Fibroblast of lung (primary cell): ENCODE measurements around the gene PRSS12. TPM values are rescaled to one million over a fixed set of nuclear protein-coding genes. Genes with fewer than 3 reads are reported as not detected.

Source experiments
- DNase-seq, 2 donors: peaks; one replicate each; pipeline versions ENCODE4 v3.0.0 to v3.0.0-alpha.2; 2010; ENCODE audit warnings: low read depth in 2 of 2
- H2AFZ ChIP-seq: 2 replicates; pipeline ENCODE4 v1.5.1; 2012; ENCODE audit warnings: low read length, control low read depth, inconsistent platforms
- H3K27ac ChIP-seq: 2 replicates; pipeline ENCODE4 v1.5.1; 2011; ENCODE audit warnings: low read length, control low read depth; ENCODE audit not compliant: insufficient read depth
- H3K27me3 ChIP-seq: 2 replicates; pipeline ENCODE4 v1.5.1; 2011; ENCODE audit warnings: mild to moderate bottlenecking, low read length; ENCODE audit not compliant: control insufficient read depth, insufficient read depth
- H3K36me3 ChIP-seq: 2 replicates; pipeline ENCODE4 v1.5.1; 2011; ENCODE audit warnings: low read length; ENCODE audit not compliant: control insufficient read depth, insufficient read depth
- H3K4me1 ChIP-seq: 2 replicates; pipeline ENCODE4 v1.5.1; 2011; ENCODE audit warnings: low read length; ENCODE audit not compliant: control insufficient read depth, insufficient read depth; ENCODE audit errors: extremely low read depth
- H3K4me2 ChIP-seq: 2 replicates; pipeline ENCODE4 v1.5.1; 2011; ENCODE audit warnings: low read length, control low read depth; ENCODE audit not compliant: insufficient read depth; ENCODE audit errors: extremely low read depth
- H3K4me3 ChIP-seq, 4 experiments: fragments of 200-600 bp in 1 of 4; sonication (generic) in 1 of 4; replicated peaks in 1 of 4; 2 replicates each; pipeline ENCODE4 v1.5.1; 2011 to 2016; ENCODE audit warnings: low read length in 4 of 4, low read depth in 3 of 4, mild to moderate bottlenecking in 3 of 4, control low read depth in 2 of 4, inconsistent platforms in 1 of 4, mixed read lengths in 1 of 4; ENCODE audit not compliant: insufficient read depth in 1 of 4; ENCODE audit errors: control extremely low read depth in 1 of 4
- H3K79me2 ChIP-seq: 2 replicates; pipeline ENCODE4 v1.5.1; 2012; ENCODE audit warnings: mild to moderate bottlenecking, low read length, inconsistent platforms; ENCODE audit not compliant: control insufficient read depth, insufficient read depth
- H3K9ac ChIP-seq: 2 replicates; pipeline ENCODE4 v1.5.1; 2011; ENCODE audit warnings: mild to moderate bottlenecking, low read length, control low read depth; ENCODE audit not compliant: insufficient read depth
- H3K9me3 ChIP-seq: 2 replicates; pipeline ENCODE4 v1.5.1; 2012; ENCODE audit warnings: low read depth, low read length; ENCODE audit not compliant: control insufficient read depth, insufficient read depth
- H4K20me1 ChIP-seq: 2 replicates; pipeline ENCODE4 v1.5.1; 2011; ENCODE audit warnings: low read length; ENCODE audit not compliant: control insufficient read depth, insufficient read depth; ENCODE audit errors: extremely low read depth
- EZH2 ChIP-seq: IDR thresholded peaks from 2 replicates; pipeline ENCODE4 v1.5.1; 2012; ENCODE audit warnings: low read length, control low read depth, mild to moderate bottlenecking; ENCODE audit errors: missing control alignments
- polyA plus RNA-seq, 2 donors: library from polyadenylated mRNA; depleted of rRNA in 1 of 2; stranded (reverse) in 1 of 2; unstranded in 1 of 2; fragments of >200 nt; gene quantifications; 2 replicates each; pipeline ENCODE4 v1.2.1, GENCODE V29; 2011 to 2012; ENCODE audit warnings: missing spikeins in 1 of 2
- total RNA-seq: library from RNA; depleted of rRNA; stranded (reverse); fragments of >200 nt; gene quantifications from 2 replicates; pipeline ENCODE4 v1.2.1, GENCODE V29; 2014
- TF ChIP-seq, protein P1 (sequence below), 2 donors: IDR thresholded peaks in 1 of 2; conservative IDR thresholded peaks in 1 of 2; 1 replicate in 1 of 2; 2 replicates in 1 of 2; pipeline ENCODE4 v1.5.1; 2011 to 2012; ENCODE audit warnings: low read length in 2 of 2, control low read depth in 1 of 2, inconsistent platforms in 1 of 2, low read depth in 1 of 2, mild to moderate bottlenecking in 1 of 2

Gene PRSS12
- total and polyA plus RNA-seq, 2 donors (not counting 1 experiment from before 2014, with no cell fraction given), result 59.9 to 104 TPM

DNA sequence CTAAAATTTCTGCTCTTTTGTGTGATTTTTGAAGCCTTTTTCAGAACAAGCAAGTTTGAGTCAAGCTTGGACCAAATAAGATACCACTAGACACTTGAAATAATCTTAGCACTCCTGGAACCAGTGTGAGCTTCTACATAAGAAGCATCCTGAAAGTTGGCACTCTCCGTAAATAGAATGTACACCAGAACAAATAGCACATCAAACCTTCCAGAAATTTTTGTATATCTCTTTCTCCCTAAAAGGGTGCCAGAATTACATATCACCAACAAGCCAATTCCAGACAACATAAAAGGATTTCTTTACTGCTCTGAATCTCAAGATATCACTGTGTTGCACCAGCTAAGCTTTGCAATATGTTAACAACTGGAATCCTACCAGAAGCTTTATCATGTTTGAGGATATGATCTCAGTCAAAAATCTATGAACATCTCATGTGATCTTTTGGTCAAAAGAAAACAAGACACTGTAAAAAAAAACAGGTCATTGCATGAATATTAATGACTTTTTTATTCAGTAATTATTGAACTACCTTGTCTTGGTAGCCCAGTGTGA lies 117.2 kb downstream of the PRSS12 start:
- Histone ChIP-seq H3K4me2 (no peak overlapping the region), H3K9me3 (no peaks in the 10 kb centered on the region), H3K27ac (no peak overlapping the region), H3K9ac (no peak overlapping the region), H3K4me3 (no peak overlapping the region), H3K36me3 (no peaks in the 10 kb centered on the region), H3K27me3 (no peaks in the 10 kb centered on the region), H4K20me1 (no peaks in the 10 kb centered on the region), H2AFZ (no peak overlapping the region), H3K4me1 (no peaks in the 10 kb centered on the region), H3K79me2 (no peaks in the 10 kb centered on the region)
- TF ChIP-seq EZH2, result no peak
- TF ChIP-seq, protein P1, sequence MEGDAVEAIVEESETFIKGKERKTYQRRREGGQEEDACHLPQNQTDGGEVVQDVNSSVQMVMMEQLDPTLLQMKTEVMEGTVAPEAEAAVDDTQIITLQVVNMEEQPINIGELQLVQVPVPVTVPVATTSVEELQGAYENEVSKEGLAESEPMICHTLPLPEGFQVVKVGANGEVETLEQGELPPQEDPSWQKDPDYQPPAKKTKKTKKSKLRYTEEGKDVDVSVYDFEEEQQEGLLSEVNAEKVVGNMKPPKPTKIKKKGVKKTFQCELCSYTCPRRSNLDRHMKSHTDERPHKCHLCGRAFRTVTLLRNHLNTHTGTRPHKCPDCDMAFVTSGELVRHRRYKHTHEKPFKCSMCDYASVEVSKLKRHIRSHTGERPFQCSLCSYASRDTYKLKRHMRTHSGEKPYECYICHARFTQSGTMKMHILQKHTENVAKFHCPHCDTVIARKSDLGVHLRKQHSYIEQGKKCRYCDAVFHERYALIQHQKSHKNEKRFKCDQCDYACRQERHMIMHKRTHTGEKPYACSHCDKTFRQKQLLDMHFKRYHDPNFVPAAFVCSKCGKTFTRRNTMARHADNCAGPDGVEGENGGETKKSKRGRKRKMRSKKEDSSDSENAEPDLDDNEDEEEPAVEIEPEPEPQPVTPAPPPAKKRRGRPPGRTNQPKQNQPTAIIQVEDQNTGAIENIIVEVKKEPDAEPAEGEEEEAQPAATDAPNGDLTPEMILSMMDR (conservative IDR thresholded peaks at IDR 0.05 in 1 of 2, IDR thresholded peaks at IDR 0.05 in 1 of 2; ENCODE audit: low read depth in 1 of 2, low read length in 2 of 2), result no peak
- no peak for DNase-seq
